Dedifferentiated amniotic fluid mesenchymal stem cell (primary cell): ENCODE results near the gene SELENOP.
A peak's percentile ranks its signal among the peaks of the same experiment; 100 is the strongest.

ENCODE experiments used
- DNase-seq: peaks from one replicate; pipeline ENCODE4 v3.0.0-alpha.2; 2016; ENCODE audit errors: extremely low spot score

The SELENOP gene

DNA sequence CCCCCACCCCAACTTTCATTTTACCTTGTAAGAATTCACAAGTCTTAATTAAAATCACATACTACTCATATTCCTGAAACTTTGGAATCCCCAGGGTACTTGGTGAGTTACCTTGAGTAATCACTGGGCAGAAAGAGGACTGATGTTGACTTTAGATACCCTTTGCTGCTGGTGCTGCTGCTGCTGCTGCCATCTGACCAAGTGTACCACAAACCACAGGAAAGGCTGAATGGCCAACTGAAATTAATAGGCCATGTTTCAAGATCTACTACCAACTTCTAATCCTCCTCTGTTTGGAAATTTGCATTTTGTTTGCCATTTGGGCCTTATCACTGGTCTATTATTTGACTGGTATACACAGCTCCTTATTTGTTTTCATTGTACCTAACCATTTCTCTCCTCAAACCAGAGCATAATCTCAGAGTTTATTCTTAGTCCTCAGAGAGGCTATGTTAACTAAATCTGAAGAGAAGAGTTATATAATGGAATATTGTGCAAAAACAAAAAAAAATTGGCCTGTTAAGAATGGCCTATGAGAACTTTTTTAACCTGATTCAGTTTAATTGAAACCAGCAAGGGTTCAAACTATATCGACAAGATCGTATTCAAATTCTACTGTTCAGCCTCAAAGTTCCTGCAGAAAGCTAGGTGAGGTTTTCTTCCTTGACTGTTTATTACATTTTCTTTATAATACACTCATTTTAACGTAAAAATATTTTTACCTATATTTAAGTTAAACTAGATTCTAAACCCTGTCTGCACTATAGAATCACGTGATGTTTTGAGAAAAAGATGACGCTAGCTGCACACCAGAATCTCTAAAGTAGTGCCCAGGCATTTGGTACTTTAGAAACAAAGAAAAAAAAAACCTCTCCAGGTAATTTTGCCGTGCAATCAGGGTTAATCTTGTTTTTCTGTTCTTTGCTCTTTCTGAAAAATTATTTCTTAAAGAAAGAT lies 13.1 kb downstream of the SELENOP start:
- no peak for DNase-seq

DNA sequence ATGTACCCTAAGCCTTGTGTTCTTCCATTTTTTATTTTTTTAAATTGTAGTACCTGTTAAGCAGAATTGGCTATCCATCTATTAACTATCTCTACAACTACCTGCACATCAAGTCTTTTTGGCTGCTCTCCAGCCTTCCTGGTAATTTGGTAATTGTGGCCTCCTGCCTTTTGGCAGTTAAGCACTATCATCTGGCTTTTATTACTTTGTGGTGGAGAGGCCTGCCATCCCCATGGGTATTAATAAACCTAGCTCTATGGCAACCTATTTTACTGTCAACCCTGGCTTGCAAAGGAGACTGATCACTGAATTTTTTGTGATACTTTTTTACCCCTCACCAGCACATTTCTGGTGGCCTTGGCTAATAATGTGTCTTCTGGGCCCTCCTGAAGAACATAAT lies 20.5 kb downstream of the SELENOP start:
- DNase-seq, result no peak

DNA sequence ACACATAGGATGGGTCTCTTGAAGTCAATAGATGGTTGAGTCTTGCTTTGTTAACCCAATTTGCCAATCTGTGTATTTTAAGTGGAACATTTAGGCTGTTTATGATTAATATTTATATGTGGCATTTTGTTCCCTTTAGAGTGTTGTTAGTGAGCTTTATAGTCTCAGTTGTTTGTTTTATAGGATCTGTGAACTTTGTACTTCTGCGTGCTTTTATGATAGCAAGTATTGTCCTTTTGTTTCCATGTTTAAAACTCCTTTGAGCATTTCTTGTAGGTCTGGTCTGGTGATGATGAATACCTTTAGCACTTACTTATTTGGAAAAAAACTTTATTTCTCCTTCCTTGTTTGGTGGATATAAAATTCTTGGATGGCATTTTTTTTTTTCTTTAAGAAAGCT lies 23.8 kb downstream of the SELENOP start:
- DNase-seq, result no peak

DNA sequence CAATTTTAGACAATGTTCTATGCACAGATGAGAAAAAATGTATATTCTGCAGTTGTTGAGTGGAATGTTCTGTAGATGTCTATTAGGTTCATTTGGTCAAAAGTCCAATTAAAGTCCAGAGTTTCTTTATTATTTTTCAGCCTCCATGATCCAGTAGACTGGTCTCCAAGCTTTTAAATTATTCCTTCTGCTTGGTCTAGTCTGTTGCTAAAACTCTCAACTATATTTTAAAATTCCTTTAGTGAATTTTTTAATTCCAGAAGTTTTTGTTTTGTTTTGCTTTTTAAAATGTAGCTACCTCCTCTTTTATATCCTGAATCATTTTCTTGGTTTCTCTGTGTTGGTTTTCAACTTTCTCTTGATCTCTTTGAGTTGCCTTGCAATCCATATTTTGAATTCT lies 24.6 kb downstream of the SELENOP start:
- no peak for DNase-seq

DNA sequence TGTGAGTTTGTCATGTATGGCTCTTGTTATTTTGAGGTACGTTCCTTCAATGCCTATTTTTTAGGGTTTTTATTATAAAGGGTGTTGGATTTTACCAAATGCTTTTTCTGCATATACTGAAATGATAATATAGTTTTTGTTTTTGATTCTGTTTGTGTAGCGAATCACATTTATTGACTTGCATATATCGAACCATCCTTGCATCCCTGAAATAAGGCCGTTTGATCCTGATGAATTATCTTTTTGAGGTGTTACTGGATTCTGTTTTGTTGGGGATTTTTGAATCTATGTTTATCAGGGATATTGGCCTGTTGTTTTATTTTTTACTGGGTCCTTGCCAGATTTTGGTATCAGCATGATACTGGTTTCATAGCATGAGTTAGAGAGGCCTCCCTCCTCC lies 25.9 kb downstream of the SELENOP start:
- no peak for DNase-seq

DNA sequence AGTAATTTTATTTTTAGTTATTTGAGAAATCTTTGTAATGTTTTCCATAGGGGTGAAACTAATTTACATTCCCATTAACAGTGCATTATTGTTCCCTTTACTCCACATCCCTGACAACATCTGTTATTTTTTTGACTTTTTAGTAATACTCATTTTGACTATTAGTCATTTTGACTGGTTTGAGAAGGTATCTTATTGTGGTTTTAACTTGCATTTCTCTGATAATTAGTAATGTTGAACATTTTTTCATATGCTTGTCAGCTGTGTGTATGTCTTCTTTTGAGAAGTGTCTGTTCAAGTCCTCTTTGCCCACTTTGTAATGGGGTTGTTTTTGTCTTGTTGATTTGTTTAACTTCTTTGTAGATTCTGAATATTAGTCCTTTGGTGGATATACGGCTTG lies 27.6 kb downstream of the SELENOP start:
- DNase-seq, result no peak

DNA sequence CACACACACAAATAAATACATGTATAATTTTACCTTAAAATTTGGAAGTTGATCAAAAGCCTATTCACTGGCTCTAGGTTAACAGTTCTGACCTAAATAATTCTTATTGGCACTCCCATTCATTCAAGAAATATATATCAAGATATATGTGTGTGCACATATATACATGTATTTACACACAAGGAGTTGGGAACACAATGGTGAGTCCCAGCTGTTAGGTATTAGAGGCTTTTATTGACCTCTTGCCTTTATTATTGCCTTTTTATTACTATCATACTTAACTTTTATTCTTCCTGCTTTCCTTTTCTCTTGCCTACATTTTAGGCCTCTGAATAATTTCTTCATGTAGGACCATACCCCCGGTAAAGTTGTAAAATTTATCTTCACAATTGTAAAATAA lies 30.1 kb downstream of the SELENOP start:
- DNase-seq, result no peak

DNA sequence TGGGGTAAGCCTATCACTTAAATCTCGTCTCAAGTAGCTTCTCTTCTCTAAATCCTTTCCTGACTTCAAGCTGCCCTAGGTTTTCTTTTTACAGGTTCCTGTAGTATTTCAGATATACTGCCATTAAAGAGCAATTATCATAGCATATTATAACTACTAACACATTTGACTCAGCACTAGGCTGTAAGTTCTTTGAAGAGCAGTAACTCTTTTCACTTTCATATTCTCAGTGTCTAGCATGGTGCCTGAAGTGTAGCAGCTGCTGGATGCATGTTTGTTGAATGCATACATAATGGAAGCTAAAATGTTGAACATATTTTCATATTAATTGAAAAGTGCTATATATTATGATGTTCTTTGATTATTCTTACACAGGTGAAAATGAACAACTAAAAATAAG lies 32.6 kb downstream of the SELENOP start:
- DNase-seq, result no peak

DNA sequence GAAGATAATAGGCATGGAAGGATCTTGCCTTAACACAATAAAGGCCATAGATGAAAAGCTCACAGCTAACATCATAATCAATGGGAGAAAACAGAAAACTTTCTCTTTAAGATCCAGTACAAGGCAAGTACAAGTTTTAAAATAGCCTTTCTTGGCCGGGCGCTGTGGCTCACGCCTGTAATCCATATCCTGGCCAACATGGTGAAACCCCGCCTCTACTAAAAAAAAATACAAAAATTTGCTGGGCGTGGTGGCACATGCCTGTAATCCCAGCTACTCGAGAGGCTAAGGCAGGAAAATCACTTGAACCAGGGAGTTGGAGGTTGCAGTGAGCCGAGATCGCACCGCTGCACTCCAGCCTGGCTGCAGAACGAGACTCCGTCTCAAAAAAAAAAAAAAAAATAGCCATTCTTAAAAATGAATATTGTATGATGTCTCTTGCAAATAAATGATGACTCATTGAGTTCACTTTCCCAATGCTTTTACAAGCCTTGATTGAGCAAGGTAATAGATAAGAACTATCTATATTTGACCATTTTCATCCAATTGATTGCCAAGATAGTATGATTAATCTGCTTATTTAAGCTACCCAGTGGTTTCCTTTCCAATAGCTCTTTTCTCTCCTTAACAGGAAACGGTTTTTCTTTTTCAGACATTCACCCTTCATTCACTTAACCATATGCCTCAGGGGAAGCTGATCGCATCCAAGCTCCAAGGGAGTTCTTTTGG lies 39.3 kb downstream of the SELENOP start:
- DNase-seq, result no peak

DNA sequence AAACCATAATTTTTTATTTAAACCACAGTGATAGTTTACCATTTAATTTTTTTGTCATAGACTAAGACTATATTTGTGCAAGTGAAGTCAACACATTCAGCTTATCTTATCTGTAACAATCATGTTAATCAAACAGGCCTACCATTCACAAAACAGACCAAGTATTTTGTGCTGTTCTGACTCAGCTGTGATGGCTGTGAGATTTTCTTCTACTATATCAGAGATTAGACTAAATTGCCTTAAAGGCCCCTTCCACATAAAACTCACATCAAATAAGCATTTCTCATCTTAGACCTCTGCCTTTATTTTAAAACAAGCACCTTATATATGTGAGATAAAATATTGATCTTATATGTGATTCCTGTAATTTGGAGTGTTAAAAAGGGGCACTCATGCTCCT lies 41.7 kb downstream of the SELENOP start:
- DNase-seq, result no peak

DNA sequence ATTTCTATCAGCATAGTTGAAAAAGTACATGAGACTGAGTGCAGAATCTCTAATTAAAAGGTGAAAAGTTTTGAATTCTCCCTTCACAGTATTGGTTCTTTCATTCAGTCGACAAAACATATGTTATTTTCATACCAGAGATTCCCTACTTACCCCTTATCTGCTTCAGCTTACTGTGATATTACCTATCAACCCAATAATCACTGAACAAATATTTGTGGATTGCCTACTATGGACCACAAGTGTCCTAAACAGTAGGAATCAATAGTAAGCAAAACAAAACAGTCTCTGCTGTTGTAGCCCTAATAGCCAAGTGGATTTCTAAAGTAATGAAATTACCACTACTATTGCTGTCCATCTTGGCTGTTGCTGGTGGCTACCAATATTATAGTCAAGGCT lies 43.6 kb downstream of the SELENOP start:
- no peak for DNase-seq

DNA sequence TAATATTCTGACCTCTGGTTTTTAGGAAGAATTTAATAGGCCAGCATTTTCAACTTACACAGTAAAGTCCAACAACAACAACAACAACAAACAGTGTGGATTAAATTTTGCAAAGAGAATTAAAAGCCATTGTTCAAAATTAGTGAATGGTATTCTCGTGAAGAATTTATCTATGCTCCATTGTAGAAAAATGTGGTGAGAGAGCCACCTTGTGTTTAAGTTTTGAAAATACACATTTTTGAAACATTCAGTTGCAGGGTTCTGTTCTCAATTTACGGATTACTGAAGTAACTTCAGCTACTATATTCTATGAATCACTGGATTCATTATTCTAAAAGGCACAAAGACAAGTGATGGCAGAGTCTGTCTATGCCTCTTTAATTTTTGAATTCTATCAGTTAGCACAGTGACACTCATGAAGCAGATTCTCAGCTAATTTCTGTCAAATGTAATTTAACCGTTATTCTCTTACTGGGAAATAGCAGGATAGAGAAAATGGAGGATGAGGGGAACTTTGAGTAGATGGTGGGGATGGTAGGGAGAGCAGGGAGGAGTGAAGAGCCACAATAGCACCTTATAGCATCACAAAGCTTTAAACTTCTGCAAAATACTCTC lies 44.1 kb downstream of the SELENOP start:
- DNase-seq, result peak; percentile 65

DNA sequence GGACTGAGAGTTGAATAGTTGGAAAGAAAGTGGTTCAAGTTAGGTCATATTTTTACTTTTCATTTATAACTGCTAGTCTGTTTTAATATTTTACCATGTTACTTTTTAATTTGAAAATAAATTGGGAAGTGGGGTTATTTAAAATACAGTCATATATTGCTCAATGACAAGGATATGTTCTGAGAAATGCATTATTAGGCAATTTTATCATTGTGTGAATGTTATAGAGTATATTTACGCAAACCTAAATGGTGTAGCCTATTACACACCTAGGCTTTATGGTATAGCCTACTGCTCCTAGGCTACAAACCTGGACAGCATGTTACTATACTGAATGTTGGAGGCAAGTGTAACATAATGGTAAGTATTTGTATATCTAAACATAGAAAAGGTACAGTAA lies 49.9 kb downstream of the SELENOP start:
- no peak for DNase-seq

DNA sequence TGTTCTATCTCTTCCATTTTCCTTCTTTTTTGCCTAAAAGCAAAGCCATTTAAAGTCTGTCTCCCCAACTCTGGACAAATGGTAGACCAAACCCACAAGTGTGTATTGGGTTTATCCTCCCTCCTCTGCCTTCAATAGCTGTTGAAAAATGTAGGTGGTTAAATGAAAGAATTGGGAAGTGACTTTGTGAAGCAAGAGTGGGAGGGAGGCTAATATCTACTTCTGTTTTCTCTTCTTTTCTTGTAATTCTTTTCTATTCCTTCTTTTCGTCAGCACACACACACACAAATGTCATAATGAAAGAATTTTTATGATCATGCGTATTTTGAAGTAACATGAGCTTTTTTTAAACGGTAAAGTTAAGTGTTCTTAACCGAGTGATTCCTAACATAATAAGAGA lies 51.3 kb downstream of the SELENOP start:
- no peak for DNase-seq

DNA sequence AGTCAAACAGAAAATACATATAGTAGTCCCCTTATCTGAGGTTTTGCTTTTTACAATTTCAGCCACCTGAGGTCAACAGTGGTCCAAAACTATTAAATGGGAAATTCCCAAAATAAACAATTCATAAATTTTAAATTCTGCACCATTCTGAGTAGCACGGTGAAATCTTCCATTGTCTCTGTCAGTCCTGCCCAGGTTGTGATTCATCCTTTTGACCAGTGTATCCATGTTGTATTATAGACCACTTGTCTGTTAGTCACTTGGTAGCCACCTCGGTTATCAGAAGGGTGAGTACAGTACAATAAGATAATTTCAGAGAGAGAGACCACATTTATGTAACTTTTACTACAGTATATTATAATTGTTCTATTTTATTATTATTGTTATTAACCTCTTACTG lies 52.2 kb downstream of the SELENOP start:
- no peak for DNase-seq

DNA sequence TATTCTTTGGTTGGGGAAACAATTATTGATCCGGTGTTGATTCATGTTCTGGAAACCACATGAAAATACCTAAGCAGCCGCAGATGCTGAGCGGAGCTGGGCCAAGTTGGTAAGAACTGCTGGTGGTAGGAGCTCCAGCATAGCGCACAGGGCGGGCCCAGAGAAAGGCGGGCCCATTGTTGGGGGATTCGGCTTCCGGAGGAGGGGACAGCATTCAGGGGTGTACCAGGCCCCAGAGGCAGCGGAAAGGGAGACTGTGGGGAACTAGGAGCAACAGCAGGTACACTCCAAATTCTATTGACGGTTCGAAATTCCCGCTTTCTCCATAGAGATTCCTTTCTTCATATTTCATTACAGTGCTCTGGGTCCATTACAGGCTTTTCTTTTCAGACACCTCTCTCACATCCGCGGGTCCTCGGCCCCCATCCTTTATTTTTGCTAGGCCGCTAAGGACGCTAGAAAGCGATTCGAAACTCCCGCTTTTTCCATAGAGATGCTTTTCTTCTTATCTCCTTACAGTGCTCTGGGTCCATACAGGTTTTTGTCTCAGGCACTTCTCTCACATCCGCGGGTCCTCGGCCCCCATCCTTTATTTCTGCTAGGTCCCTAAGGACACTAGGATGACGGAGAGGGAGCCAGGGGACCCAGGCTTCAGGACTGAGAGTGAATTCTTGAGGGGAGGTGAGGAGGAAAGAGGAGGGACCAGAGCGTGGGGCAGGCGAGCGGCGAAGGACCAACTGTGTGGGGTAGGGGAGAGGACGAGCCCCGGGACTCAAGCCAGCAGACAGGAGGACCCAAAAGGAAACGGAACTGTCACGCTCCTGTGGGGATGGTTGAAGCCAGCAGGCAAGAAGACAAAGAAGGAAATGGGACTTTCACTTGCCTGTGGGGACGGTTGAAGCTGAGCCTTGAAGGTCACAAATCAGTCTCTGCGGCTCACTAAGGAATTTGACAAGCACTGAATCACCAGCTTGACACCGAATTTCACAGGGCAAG lies 54.8 kb downstream of the SELENOP start, which contains the start of gene CCDC152:
Gene CCDC152 (plus strand): TSS at position 213 of the 996 bp plus-strand sequence. CDS start 2,304 bp downstream, outside the sequence.
- DNase-seq, result no peak

DNA sequence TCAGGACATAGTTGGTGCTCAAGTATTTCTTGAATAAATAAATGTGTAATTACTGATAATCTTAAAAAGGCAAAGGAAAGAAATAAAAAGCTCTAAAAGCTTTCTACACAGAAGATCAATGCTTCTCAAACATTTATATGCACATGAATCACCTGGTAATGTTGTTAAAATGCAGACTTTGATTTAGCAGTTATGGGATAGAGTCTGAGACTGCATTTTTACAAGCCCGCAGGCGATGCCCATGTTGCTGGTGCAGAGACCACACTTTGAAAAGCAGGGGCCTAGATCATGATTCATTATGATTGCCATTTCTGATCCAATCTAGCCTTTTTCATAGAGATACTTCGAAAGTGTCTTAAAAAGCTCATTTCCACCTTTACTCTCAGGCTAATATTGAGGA lies 58.6 kb downstream of the SELENOP start:
- DNase-seq, result no peak

DNA sequence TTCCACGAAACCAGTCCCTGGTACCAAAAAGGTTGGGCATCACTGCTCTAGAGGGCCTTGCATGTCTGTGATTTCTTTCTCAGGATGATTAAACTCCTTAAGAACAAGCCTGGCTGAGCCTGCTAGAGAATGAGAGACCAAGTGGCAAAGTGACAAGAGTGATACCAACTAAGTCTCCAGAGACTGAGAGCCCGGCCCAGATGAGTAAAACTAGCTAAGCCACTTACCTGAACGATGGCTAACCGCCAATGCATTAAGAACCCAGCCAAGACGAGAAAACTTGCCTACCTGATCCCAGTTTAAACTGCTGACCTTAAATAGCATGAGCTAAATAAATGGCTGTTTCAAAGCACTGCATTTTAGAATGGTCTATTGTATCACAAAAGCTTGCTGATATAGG lies 60.6 kb downstream of the SELENOP start:
- DNase-seq, result no peak

DNA sequence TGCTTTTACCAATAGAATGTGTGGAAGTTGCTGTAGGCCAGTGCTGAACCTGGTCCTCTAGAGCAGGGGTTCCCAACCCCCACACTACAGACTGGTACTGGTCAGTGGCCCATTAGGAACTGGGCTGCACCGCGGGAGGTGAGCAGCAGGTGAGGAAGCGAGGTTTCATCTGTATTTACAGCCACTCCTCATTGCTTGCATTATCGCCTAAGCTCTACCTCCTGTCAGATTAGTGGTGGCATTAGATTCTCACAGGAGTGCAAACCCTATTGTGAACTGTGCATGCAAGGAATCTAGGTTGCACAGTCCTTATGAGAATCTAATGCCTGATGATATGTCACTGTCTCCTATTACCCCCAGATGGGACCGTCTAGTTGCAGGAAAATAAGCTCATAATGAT lies 61.2 kb downstream of the SELENOP start:
- DNase-seq, result no peak
